H9 (cell line): ENCODE data around the gene RADIL. TPM values are rescaled to one million over a fixed set of nuclear protein-coding genes. Genes with fewer than 3 reads are reported as not detected.

Experiments used
- DNase-seq: peaks from one replicate; pipeline ENCODE4 v3.0.0-alpha.2; 2017
- H2AFZ ChIP-seq: one replicate; pipeline ENCODE4 v1.6.1; 2013; ENCODE audit warnings: mild to moderate bottlenecking, low read length, control low read depth, moderate library complexity
- H2AK5ac ChIP-seq: 2 replicates; pipeline ENCODE4 v1.6.1; 2013; ENCODE audit warnings: low read length, control low read depth, mixed read lengths; ENCODE audit not compliant: insufficient read length
- H2BK120ac ChIP-seq: one replicate; pipeline ENCODE4 v1.6.1; 2013; ENCODE audit warnings: low read depth, mild to moderate bottlenecking, low read length, control low read depth, inconsistent platforms; ENCODE audit not compliant: poor library complexity, severe bottlenecking
- H2BK12ac ChIP-seq: 2 replicates; pipeline ENCODE4 v1.6.1; 2013; ENCODE audit warnings: low read length, control low read depth, mixed read lengths, low read depth; ENCODE audit not compliant: insufficient read length
- H2BK15ac ChIP-seq: 2 replicates; pipeline ENCODE4 v1.6.1; 2013; ENCODE audit warnings: low read depth, low read length, control low read depth
- H2BK20ac ChIP-seq: one replicate; pipeline ENCODE4 v1.6.1; 2013; ENCODE audit warnings: low read depth, mild to moderate bottlenecking, low read length, control low read depth, inconsistent platforms; ENCODE audit not compliant: poor library complexity, severe bottlenecking
- H2BK5ac ChIP-seq: 2 replicates; pipeline ENCODE4 v1.6.1; 2013; ENCODE audit warnings: low read length, control low read depth, mixed read lengths; ENCODE audit not compliant: insufficient read length
- H3K14ac ChIP-seq: 2 replicates; pipeline ENCODE4 v1.6.1; 2013; ENCODE audit warnings: low read length, control low read depth; ENCODE audit not compliant: insufficient read depth
- H3K18ac ChIP-seq: 2 replicates; pipeline ENCODE4 v1.6.1; 2013; ENCODE audit warnings: low read depth, mild to moderate bottlenecking, mixed read lengths, low read length, control low read depth; ENCODE audit not compliant: insufficient read length
- H3K23ac ChIP-seq: 2 replicates; pipeline ENCODE4 v1.6.1; 2013; ENCODE audit warnings: low read length, control low read depth, mixed read lengths, low read depth; ENCODE audit not compliant: insufficient read length
- H3K23me2 ChIP-seq: 2 replicates; pipeline ENCODE4 v1.6.1; 2013; ENCODE audit warnings: low read depth, mild to moderate bottlenecking, mixed read lengths, low read length, control low read depth; ENCODE audit not compliant: insufficient read length, poor library complexity, severe bottlenecking
- H3K27ac ChIP-seq: 2 replicates; pipeline ENCODE4 v1.5.1; 2013; ENCODE audit warnings: low read length, control low read depth, mixed read lengths, low read depth; ENCODE audit not compliant: insufficient read length
- H3K27me3 ChIP-seq: 2 replicates; pipeline ENCODE4 v1.6.1; 2013; ENCODE audit warnings: low read length, control low read depth, inconsistent platforms; ENCODE audit not compliant: insufficient read depth
- H3K4ac ChIP-seq: 2 replicates; pipeline ENCODE4 v1.6.1; 2013; ENCODE audit warnings: low read depth, mild to moderate bottlenecking, control low read depth, inconsistent platforms, low read length, moderate library complexity
- H3K4me1 ChIP-seq: 2 replicates; pipeline ENCODE4 v1.6.1; 2013; ENCODE audit warnings: low read length, control low read depth, inconsistent platforms; ENCODE audit not compliant: insufficient read depth
- H3K4me2 ChIP-seq: 2 replicates; pipeline ENCODE4 v1.6.1; 2013; ENCODE audit warnings: low read length, control low read depth, mixed read lengths; ENCODE audit not compliant: insufficient read length, insufficient read depth
- H3K56ac ChIP-seq: 2 replicates; pipeline ENCODE4 v1.6.1; 2013; ENCODE audit warnings: low read depth, mild to moderate bottlenecking, mixed read lengths, low read length, control low read depth; ENCODE audit not compliant: insufficient read length
- H3K79me1 ChIP-seq: 2 replicates; pipeline ENCODE4 v1.6.1; 2013; ENCODE audit warnings: low read depth, mild to moderate bottlenecking, moderate library complexity, low read length, control low read depth, inconsistent platforms; ENCODE audit not compliant: insufficient read depth, poor library complexity, severe bottlenecking
- H3K79me2 ChIP-seq: 2 replicates; pipeline ENCODE4 v1.6.1; 2013; ENCODE audit warnings: low read length, control low read depth, inconsistent platforms; ENCODE audit not compliant: insufficient read depth
- H3K9ac ChIP-seq: 2 replicates; pipeline ENCODE4 v1.6.1; 2013; ENCODE audit warnings: low read length, control low read depth, mixed read lengths; ENCODE audit not compliant: insufficient read length; ENCODE audit errors: extremely low read depth
- H3K9me3 ChIP-seq: one replicate; pipeline ENCODE4 v1.6.1; 2013; ENCODE audit warnings: low read depth, low read length, inconsistent platforms; ENCODE audit not compliant: control insufficient read depth
- H3T11ph ChIP-seq: one replicate; pipeline ENCODE4 v1.6.1; 2013; ENCODE audit warnings: mild to moderate bottlenecking, low read length, control low read depth, inconsistent platforms
- H4K20me1 ChIP-seq: one replicate; pipeline ENCODE4 v1.6.1; 2013; ENCODE audit not compliant: control insufficient read depth, insufficient read length, insufficient read depth
- H4K5ac ChIP-seq: 2 replicates; pipeline ENCODE4 v1.6.1; 2013; ENCODE audit warnings: low read depth, mild to moderate bottlenecking, mixed read lengths, low read length, control low read depth; ENCODE audit not compliant: insufficient read length
- H4K8ac ChIP-seq: replicated peaks from 2 replicates; pipeline ENCODE4 v1.6.1; 2013; ENCODE audit warnings: low read length, control low read depth, mixed read lengths, low read depth; ENCODE audit not compliant: insufficient read length
- H4K91ac ChIP-seq: 2 replicates; pipeline ENCODE4 v1.6.1; 2013; ENCODE audit warnings: low read depth, mild to moderate bottlenecking, moderate library complexity, mixed read lengths, low read length, control low read depth; ENCODE audit not compliant: insufficient read length
- H3K27ac Mint-ChIP-seq, 3 experiments: 2 replicates in 2 of 3; 3 replicates in 1 of 3; pipeline ENCODE4 v1.8.0; 2020 to 2021; ENCODE audit warnings: mixed read lengths in 3 of 3, mild to moderate bottlenecking in 1 of 3, moderate library complexity in 1 of 3
- H3K27me3 Mint-ChIP-seq: 2 replicates; pipeline ENCODE4 v1.8.0; 2021; ENCODE audit warnings: low read depth, mild to moderate bottlenecking, moderate library complexity, mixed read lengths
- H3K36me3 Mint-ChIP-seq, 3 experiments: 2 replicates in 2 of 3; 3 replicates in 1 of 3; pipeline ENCODE4 v1.8.0; 2020 to 2021; ENCODE audit warnings: low read depth in 3 of 3, mixed read lengths in 3 of 3; ENCODE audit not compliant: insufficient read depth in 1 of 3
- H3K4me1 Mint-ChIP-seq, 2 experiments: 2 replicates each; pipeline ENCODE4 v1.8.0; 2020; ENCODE audit warnings: mixed read lengths in 2 of 2
- H3K4me3 Mint-ChIP-seq, 2 experiments: 2 replicates in 1 of 2; 3 replicates in 1 of 2; pipeline ENCODE4 v1.8.0; 2020 to 2021; ENCODE audit warnings: mild to moderate bottlenecking in 2 of 2, mixed read lengths in 2 of 2, moderate library complexity in 1 of 2
- H3K9me3 Mint-ChIP-seq, 2 experiments: 2 replicates in 1 of 2; 3 replicates in 1 of 2; pipeline ENCODE4 v1.8.0; 2020; ENCODE audit warnings: mild to moderate bottlenecking in 2 of 2, mixed read lengths in 2 of 2, moderate library complexity in 1 of 2
- WGBS: extraction: QIAGEN DNeasy Blood & Tissue Kit; methylation state at CpG from one replicate; pipeline ENCODE4 v1.1.7; 2013; ENCODE audit warnings: missing lambda C conversion rate, low lambda C conversion rate, mixed read lengths; ENCODE audit not compliant: insufficient read length; ENCODE audit errors: extremely low coverage; 5-methylcytosine and 5-hydroxymethylcytosine counted together
- total RNA-seq: library from RNA; stranded (reverse); gene quantifications from 2 replicates; pipeline ENCODE4 v1.2.1, GENCODE V29; 2021
- TF ChIP-seq, protein P1 (sequence below): fragments of 200-600 bp; sonication (generic); conservative IDR thresholded peaks from 3 replicates; pipeline ENCODE4 v1.8.0; 2021; ENCODE audit warnings: antibody characterized with exemption, mild to moderate bottlenecking

RADIL gene
- total RNA-seq, 1 experiment from 2014 or later = 4.7 TPM

DNA sequence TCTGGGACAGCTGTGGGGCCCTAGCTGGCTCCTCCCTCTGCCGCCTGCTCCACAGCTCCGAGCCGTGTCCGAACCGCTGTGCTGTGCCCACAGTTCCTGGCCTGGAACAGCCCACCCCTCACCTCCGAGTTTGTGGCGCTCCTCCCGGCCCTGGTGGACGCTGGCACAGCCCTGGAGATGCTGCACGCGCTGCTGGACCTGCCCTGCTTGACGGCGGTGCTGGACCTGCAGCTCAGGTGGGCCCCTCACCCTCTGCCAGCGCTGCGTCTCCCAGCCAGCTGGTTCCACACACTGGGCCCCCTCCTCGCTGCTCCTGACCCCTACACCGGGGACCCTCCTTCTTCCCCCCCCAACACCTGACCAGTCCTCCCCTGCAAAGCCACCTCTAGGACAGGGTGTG, 96.0 kb downstream of the RADIL start:
- Histone ChIP-seq H3K4ac (no peak overlapping the region), H2BK20ac (no peak overlapping the region), H2BK120ac (no peak overlapping the region), H3K14ac (no peak overlapping the region), H3K4me1 (no peaks in the 10 kb centered on the region), H2AK5ac (no peak overlapping the region), H3K79me2 (no peaks in the 10 kb centered on the region), H3T11ph (no peak overlapping the region), H2BK12ac (no peak overlapping the region), H3K18ac (no peak overlapping the region), H2BK15ac (no peak overlapping the region), H3K27me3 (no peaks in the 10 kb centered on the region), H3K79me1 (no peaks in the 10 kb centered on the region), H3K9ac (no peak overlapping the region), H3K27ac (no peak overlapping the region), H4K8ac (no peak overlapping the region), H4K91ac (no peak overlapping the region), H3K23ac (no peak overlapping the region), H3K9me3 (no peaks in the 10 kb centered on the region), H3K4me2 (no peak overlapping the region), H2AFZ (no peak overlapping the region), H4K5ac (no peak overlapping the region), H4K20me1 (no peaks in the 10 kb centered on the region), H3K56ac (no peak overlapping the region), H3K23me2 (peaks cover under 1% of the 10 kb centered on the region), H2BK5ac (no peak overlapping the region)
- Mint-ChIP-seq H3K9me3 (no peaks in the 10 kb centered on the region), H3K4me1 (no peaks in the 10 kb centered on the region), H3K27ac (no peak overlapping the region), H3K4me3 (no peak overlapping the region), H3K27me3 (no peaks in the 10 kb centered on the region), H3K36me3 (peaks cover 0 to 20% (median 4%) of the 10 kb centered on the region in 3 experiments; a peak in 4 of 7 replicates)
- peak; percentile 20 for DNase-seq
- no CpG with 5 or more reads among the region's 17 CpGs for whole genome bisulfite sequencing
- TF ChIP-seq, protein P1, sequence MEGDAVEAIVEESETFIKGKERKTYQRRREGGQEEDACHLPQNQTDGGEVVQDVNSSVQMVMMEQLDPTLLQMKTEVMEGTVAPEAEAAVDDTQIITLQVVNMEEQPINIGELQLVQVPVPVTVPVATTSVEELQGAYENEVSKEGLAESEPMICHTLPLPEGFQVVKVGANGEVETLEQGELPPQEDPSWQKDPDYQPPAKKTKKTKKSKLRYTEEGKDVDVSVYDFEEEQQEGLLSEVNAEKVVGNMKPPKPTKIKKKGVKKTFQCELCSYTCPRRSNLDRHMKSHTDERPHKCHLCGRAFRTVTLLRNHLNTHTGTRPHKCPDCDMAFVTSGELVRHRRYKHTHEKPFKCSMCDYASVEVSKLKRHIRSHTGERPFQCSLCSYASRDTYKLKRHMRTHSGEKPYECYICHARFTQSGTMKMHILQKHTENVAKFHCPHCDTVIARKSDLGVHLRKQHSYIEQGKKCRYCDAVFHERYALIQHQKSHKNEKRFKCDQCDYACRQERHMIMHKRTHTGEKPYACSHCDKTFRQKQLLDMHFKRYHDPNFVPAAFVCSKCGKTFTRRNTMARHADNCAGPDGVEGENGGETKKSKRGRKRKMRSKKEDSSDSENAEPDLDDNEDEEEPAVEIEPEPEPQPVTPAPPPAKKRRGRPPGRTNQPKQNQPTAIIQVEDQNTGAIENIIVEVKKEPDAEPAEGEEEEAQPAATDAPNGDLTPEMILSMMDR = no peak
